Measurements from ENCODE around the gene USF3.
"Not testable (repeated sequence)": the region's sequence is repeated elsewhere in the genome, so short reads cannot be mapped to it uniquely, and the experiment has no call there.

The USF3 gene

DNA sequence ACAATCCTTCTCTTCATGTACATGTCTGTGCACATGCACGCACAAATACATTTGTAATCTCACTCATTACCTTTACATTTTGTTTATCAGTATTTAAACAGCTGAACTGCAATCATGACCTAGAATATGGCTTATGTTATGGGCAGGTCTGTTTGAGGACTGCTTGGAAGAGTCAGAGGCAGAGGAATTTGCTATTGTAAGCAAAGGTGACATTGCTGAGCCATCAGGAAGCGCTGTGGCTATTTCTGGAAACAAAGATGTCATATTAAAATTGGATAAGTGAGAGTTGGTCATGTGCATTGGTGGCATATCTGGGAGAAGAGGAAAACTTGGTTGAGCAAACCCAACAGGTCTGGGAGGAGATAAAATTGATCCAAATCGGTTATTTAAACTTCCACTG, 41.6 kb downstream of the USF3 start:
- FAIRE-seq (no peak), DNase-seq (ENCODE audit: insufficient read length, low spot score) (no peak)
- TF ChIP-seq POLR2A (IDR thresholded peaks at IDR 0.05; ENCODE audit: low read depth, low read length): no peak

DNA sequence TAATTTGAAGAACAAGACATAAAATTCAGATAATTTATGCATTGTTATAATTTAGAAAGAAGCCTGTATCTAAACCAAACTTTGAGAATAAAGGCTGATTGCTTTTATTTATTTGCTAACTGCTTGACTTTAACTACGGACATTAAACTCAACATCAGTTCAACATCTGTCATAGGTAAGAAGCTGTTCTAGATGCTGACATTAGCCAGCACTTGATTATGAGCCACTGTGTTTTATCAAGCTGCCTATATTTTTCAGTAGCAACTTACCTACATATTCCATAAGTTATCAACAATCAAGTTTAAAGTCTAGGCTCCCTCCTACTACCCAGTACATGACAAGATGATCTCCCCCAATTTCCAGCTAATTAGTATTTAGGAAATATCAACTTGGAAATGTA, 42.1 kb downstream of the USF3 start:
- no peak for FAIRE-seq
- TF ChIP-seq POLR2A (IDR thresholded peaks at IDR 0.05; ENCODE audit: low read depth, low read length): no peak
- no peak for DNase-seq (ENCODE audit: insufficient read length, low spot score)

DNA sequence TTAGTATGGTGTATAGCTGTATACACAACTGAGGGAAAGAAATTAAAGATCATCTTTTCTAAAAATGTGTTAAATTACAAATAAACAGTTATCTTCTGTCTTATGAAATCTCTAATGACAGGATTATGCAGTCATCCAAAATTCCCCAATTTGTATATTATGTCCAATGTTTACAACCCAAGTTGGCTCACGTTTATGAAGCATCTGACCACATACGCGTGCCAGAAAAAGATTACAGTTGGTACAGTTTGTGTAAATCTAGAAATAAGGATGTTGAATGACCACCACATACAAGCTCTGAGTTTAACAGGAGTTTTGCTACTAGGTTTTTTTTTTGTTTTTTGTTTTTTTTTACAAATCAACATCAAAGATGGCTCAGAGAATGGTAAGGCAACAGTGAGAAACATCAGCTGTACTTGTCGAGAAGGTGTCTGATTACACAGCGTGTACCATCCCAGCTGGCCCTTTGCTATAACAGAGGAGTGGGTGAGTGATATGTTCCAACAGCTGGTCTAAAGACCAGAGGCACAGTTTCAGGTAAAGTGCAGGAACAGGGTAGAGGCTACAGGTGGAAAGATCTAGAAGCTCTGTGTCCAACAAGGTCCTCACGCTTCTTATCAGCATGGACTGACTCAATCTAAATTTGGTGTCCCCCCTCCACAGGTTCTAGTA, 47.1 kb downstream of the USF3 start:
- FAIRE-seq (no peak), DNase-seq (ENCODE audit: insufficient read length, low spot score) (no peak)
- no peak for TF ChIP-seq POLR2A (IDR thresholded peaks at IDR 0.05; ENCODE audit: low read depth, low read length)

DNA sequence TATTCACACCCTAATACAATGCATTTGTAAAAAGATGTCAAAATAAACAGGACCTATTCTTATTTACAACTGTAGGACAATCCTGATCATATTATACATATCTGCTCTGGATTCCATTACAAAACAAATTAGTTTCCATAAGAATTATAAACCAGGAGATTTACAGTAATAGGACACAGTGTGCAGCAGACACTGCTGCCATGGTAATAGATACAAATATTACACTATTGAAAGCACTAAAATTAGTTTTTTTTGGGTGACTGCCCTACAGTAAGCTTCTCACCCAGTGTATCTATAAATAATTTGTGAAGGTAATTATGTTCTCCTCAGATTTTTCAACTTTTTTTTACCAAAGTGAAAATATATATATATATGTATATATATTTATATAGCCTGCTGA, 47.9 kb downstream of the USF3 start:
- no peak for TF ChIP-seq POLR2A (IDR thresholded peaks at IDR 0.05; ENCODE audit: low read depth, low read length)
- DNase-seq (ENCODE audit: insufficient read length, low spot score): no peak

DNA sequence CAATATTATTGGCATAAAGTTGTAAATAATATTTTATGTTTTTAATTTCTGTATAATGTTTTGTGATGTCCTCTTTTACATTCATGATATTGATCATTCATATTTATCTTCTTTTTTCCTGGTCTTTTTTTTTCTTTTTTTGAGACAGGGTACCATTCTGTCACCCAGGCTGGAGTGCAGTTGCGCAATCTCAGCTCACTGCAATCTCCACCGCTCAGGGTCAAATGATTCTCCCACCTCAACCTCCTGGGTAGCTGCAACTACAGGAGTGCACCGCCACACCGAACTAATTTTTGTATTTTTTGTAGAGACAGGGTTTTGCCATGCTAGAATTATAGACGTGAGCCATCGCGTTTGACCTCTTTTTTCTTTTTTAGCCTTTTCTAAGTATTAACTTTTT, 52.9 kb downstream of the USF3 start:
- DNase-seq (ENCODE audit: insufficient read length, low spot score): no peak
- TF ChIP-seq POLR2A (IDR thresholded peaks at IDR 0.05; ENCODE audit: low read depth, low read length): no peak
- no peak for FAIRE-seq

More for the DNA sequence above, 47.9 kb downstream of the USF3 start:
- FAIRE-seq: no peak

DNA sequence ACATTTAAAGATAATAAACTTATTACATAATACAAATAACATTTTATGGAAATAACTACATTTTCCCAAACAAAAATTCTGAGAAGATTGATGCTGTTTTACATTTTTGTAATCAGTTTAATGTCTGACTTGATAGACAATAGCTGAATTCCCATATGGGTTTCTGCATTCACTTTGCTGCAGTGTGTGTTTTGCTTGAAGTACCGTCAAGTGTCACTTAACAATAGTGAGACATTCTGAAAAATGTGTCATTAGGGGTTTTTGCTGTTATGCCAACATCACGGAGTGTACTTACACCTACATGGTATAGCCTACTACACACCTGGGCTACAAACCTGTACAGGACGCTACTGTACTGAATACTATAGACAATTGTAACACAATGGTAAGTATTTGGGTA, 57.5 kb downstream of the USF3 start:
- DNase-seq (ENCODE audit: insufficient read length, low spot score): no peak
- no peak for TF ChIP-seq POLR2A (IDR thresholded peaks at IDR 0.05; ENCODE audit: low read depth, low read length)
- no peak for FAIRE-seq

DNA sequence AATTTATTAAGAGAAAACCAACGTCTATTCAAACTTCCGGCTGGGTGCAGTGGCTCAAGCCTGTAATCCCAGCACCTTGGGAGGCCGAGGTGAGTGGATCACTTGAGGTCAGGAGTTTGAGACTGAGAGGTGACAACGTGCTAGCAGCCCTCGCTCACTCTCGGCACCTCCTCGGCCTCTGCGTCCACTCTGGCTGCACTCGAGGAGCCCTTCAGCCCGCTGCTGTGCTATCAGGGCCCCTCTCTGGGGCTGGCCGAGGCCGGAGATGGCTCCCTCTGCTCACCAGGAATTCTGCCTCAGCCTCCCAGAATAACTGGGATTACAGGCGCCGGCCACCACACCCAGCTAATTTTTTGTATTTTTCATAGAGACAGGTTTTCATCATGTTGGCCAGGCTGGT, 58.7 kb downstream of the USF3 start:
- no peak for FAIRE-seq

DNA sequence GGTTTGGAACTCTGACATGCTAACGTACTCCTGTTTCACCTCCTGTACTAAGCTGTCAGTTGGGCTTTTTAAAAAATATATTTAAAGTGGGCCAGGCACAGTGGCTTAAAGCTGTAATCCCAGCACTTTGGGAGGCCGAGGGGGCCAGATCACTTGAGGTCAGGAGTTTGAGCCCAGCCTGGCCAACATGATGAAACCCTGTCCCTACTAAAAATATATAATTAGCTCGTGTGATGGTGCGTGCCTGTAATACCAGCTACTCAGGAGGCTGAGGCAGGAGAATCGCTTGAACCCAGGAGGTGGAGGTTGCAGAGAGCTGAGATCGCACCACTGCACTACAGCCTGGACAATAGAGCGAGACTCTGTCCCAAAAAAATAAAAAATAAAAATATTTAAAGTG, 60.4 kb downstream of the USF3 start:
- DNase-seq (ENCODE audit: insufficient read length, low spot score); FAIRE-seq: not testable (repeated sequence)

More for the DNA sequence above, 58.7 kb downstream of the USF3 start:
- no peak for TF ChIP-seq POLR2A (IDR thresholded peaks at IDR 0.05; ENCODE audit: low read depth, low read length)
- DNase-seq (ENCODE audit: insufficient read length, low spot score): no peak

DNA sequence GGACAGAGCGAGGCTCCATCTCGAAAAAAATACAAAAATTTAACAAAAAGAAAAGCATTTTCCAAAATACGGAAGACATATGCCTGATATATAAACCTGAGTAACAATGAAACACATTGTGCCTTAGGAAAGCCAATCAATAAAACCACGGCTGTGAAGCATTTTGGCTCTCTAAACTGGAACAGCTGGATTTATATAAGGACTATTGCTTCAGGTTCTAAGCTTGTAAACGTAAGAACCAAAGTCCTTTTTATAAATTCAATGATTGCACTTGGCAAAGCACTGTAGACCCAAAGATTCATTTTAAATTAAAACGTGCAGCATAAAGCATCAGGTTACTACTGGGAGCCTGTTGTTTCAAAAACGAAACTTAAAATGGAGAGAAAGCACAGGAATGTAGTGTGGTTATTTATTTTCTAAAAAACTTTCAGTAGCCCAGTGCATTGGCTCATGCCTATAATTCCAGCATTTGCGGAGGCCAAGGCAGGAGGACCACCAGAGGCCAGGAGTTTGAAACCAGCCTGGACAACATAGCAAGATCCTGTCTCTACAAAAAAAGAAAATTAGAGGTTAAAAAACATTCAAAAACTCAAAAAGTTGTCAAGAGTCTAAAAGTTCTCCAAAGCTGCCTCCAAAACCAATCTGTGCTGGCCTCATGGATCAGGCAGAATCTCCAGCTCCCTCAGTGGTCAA, 61.5 kb downstream of the USF3 start:
- FAIRE-seq (no peak), DNase-seq (ENCODE audit: insufficient read length, low spot score) (no peak)
- TF ChIP-seq POLR2A (IDR thresholded peaks at IDR 0.05; ENCODE audit: low read depth, low read length): no peak

DNA sequence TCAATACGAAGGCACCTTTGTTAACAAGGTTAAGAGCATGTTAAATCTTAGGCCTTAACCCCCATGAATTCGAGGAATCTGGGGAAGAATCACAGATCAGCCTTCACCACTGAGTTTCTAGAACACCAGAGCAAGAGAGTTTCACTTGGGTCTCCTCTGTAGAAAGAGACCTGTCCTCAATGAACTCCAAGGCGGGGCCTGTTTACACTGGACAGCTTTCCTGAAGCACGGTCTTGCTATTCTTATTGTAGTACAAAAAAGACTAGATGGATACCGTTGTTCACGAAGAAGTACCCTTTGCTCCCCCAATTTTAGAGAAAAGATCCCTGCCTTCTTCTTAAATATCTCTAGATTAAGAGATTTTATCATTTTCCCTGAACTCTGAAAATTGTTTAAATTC, 64.9 kb downstream of the USF3 start:
- no peak for TF ChIP-seq POLR2A (IDR thresholded peaks at IDR 0.05; ENCODE audit: low read depth, low read length)
- no peak for FAIRE-seq
- DNase-seq (ENCODE audit: insufficient read length, low spot score): no peak

DNA sequence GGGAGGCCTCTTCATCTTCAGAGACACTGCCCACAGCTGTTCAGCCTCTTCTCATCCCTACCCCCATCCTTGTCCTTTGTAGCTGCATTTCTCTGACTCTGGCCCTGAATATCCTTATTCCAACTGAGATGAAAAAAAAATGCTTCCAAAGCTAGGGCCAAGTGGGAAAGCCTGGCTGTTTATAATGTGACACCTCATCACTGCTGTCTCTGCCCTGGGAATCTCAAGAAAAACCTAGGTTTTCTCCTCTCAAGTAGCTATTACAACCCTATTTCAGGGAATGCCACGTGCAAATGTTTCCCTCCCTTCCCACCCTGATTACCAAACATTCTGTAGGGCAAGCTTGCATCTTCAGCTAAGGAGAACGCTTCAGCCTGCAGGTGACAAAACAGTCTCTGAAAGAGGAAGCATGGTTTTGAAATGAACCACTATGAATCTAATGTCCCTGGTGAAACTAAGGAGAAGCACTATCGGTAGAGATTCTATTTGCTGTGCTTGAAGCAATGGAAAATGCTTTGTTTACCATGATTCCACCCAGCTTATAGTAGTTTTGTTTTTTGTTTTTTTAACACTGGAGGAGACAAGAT, 65.4 kb downstream of the USF3 start:
- no peak for TF ChIP-seq POLR2A (IDR thresholded peaks at IDR 0.05; ENCODE audit: low read depth, low read length)
- FAIRE-seq (no peak), DNase-seq (ENCODE audit: insufficient read length, low spot score) (no peak)

DNA sequence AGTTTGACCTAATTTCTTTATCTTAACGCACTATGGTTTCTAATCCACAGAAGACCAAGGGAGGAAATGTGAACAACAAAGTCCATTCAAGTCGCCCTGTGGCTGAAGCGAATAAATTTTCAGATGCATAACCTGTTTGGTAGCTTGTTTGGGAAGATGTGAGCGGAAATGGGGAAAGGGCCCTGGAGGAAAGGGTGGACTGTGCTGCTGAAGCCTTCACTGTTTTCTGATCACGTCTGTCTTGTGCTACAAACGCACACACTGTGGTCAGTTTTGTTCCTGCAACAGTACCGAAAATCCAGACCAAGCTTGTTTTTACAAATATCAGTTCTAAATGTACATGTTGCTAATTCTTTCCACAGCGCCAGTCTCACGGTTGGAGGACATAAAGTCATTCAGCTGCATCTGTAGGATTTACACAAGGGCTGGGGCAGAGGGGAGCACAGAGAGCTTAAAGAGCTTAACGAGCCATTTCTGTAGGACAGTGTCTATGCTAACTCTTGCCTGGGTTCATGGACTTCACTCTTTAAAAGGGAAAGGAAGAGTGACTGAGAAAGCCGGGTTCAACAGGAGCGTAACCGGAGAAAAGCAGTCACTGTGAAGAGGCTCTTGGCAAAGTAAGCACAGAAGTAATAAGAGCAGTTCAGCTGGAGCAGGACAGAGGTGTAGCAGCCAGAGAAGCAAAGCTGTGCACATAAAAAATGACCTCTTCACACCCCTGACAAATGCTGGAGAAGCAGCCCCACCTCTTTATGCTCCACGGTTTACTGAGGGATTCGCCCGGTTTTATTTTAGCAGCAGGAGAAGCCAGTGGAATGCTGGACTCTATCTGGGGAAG, 66.6 kb downstream of the USF3 start:
- TF ChIP-seq POLR2A (IDR thresholded peaks at IDR 0.05; ENCODE audit: low read depth, low read length): no peak
- DNase-seq (ENCODE audit: insufficient read length, low spot score): no peak
- FAIRE-seq: no peak

DNA sequence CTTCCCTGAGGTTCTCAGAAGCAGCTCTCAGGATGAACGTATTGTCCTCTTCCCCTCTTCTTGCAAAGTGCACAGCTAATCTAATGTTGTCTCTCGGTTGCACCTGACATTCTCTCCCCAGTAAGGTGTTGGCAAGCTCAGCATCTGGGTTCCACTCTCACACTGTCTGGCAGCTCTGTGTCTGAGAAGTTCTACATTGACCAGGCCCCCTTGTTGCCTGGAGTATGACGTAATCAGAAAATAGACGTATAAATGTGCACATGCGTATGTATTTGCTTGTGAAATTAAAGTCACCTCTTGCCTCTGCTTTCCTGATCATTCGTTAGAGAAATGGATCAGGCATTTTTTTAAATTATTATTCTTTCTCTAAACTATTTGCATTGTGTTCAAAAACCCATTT, 67.7 kb downstream of the USF3 start:
- no peak for FAIRE-seq
- TF ChIP-seq POLR2A (IDR thresholded peaks at IDR 0.05; ENCODE audit: low read depth, low read length): no peak

DNA sequence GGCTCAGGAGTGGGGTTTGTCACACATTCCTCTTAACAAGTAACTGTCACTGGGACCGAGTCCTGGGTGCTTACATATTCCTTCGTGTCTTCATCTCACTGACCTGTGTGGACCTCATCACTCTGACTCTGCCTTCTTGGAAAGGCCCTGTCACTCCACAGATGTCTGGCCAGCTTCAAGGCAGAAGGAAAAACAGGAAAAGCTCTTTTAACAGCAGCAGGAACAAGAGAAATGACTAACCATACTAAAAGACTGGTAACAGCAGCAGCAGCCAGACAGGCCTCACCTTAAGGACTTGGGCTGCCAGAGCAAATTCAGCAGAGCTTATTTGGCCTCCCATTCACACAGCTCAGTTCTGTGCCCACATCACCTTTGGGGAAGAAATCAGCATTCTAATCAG, 68.1 kb downstream of the USF3 start:
- no peak for TF ChIP-seq POLR2A (IDR thresholded peaks at IDR 0.05; ENCODE audit: low read depth, low read length)
- DNase-seq (ENCODE audit: insufficient read length, low spot score): no peak
- no peak for FAIRE-seq

More for the DNA sequence above, 67.7 kb downstream of the USF3 start:
- DNase-seq (ENCODE audit: insufficient read length, low spot score): no peak

Measured in H54 (cell line).